Adrenal gland (tissue), 12 donors: Measurements from ENCODE around the gene NNT. TPM values are rescaled to one million over a fixed set of nuclear protein-coding genes. Genes with fewer than 3 reads are reported as not detected.

Source experiments
- DNase-seq, 7 donors: peaks; one replicate each; pipeline ENCODE4 v3.0.0-alpha.2; 2019 to 2020
- H3K27ac ChIP-seq, 5 donors: fragments of 200-600 bp; sonication (generic) in 4 of 5; 1 replicate in 3 of 5; 2 replicates in 2 of 5; pipeline versions ENCODE4 v1.5.1 to v1.8.0; 2016 to 2020; ENCODE audit warnings: mild to moderate bottlenecking in 1 of 5
- H3K27me3 ChIP-seq: fragments of 200-600 bp; 2 replicates; pipeline ENCODE4 v1.8.0; 2021
- H3K36me3 ChIP-seq, 2 donors: fragments of 200-600 bp; replicated peaks in 1 of 2; 1 replicate in 1 of 2; 2 replicates in 1 of 2; pipeline versions ENCODE4 v1.5.1 to v1.8.0; 2018 to 2022
- H3K4me1 ChIP-seq, 2 donors: fragments of 200-600 bp; replicated peaks in 1 of 2; 1 replicate in 1 of 2; 2 replicates in 1 of 2; pipeline versions ENCODE4 v1.5.1 to v1.8.0; 2018 to 2021
- H3K4me3 ChIP-seq, 4 donors: fragments of 200-600 bp; sonication (generic) in 3 of 4; one replicate each; pipeline ENCODE4 v1.5.1; 2016 to 2018
- H3K9me3 ChIP-seq, 3 donors: fragments of 200-600 bp; sonication (generic) in 1 of 3; replicated peaks in 1 of 3; 1 replicate in 2 of 3; 2 replicates in 1 of 3; pipeline versions ENCODE4 v1.5.1 to v1.8.0; 2016 to 2021
- CTCF ChIP-seq, 6 experiments: fragments of 450-650 bp in 4 of 6; fragments of 200-600 bp in 2 of 6; sonication (generic) in 1 of 6; IDR thresholded peaks; 1 replicate in 5 of 6; 2 replicates in 1 of 6; pipeline versions ENCODE4 v1.5.1 to v1.8.0; 2016 to 2021; ENCODE audit warnings: antibody characterized with exemption in 6 of 6, mild to moderate bottlenecking in 2 of 6, moderate library complexity in 1 of 6
- POLR2A ChIP-seq, 2 donors: fragments of 450-650 bp; IDR thresholded peaks; one replicate each; pipeline ENCODE4 v1.6.1; 2017; ENCODE audit warnings: antibody characterized with exemption in 2 of 2, mild to moderate bottlenecking in 2 of 2, moderate library complexity in 1 of 2
- WGBS, 4 donors: extraction: QIAGEN DNeasy Blood & Tissue Kit in 2 of 4; methylation state at CpG; one replicate each; pipeline versions ENCODE4 v1.1.5 to v1.1.7; 2013 to 2017; 5-methylcytosine and 5-hydroxymethylcytosine counted together
- intact Hi-C, 2 donors: fragments of 100-400 bp; cut with DNase I; formaldehyde crosslinking; loops; one replicate each; pipeline versions ENCODE4 v1.14.1 to v1.15.0; 2022 to 2023
- polyA plus RNA-seq, 3 donors: library from polyadenylated mRNA; stranded (reverse); fragments of 200-250 nt in 2 of 3; fragments of 350-450 nt in 1 of 3; fragmentation: Illumina TruSeq in 1 of 3; extraction: RNeasy Lipid Tissue Mini Kit (QIAGEN cat#74804) in 1 of 3; gene quantifications; one replicate each; pipeline ENCODE4 v1.2.3, GENCODE V29; 2013 to 2014
- total RNA-seq, 9 donors: library from RNA; depleted of rRNA in 4 of 9; stranded (reverse); fragments of >200 nt in 4 of 9; fragments of 120-200 nt in 1 of 9; fragmentation: NEBNext Ultra II Directional in 1 of 9; extraction: Animal tissue kit (Norgen Biotek cat#: 25700) in 1 of 9; gene quantifications; one replicate each; pipeline versions ENCODE4 v1.1.0 to v1.2.4, GENCODE V29; 2013 to 2023
- donor health status: healthy with polysubstance abuse.
- donor health status: Bipolar disorder and iron deficiency.
- donor health status: DM: yes; HTN: yes; CAD: no.
- donor health status: DM: no; HTN: no; CAD: no.
- donor health status: DM: no; HTN: no; CAD: no.
- donor health status: DM: yes; HTN: yes; CAD: no.

The NNT gene
- total and polyA plus RNA-seq, 12 donors: 6.9 to 104 (median 59.1) TPM

GRCh38 chr5:43680286-43680685 lies 77.3 kb downstream of the NNT start:
- no peaks in the 10 kb centered on the region for H3K9me3 ChIP-seq
- no peak overlapping the region for H3K27ac ChIP-seq
- WGBS, 4 donors: 71 to 79% (median 74%) methylated on average over 4 of the region's 4 CpGs
- no peak for DNase-seq
- TF ChIP-seq CTCF (IDR thresholded peaks at IDR 0.05): no peak
- no peak for TF ChIP-seq POLR2A (IDR thresholded peaks at IDR 0.05)
- intact Hi-C loops: no loop called here
- H3K4me3 ChIP-seq: no peak overlapping the region
- H3K4me1 ChIP-seq: peaks cover 7 to 22% of the 10 kb centered on the region in 2 donors
- no peaks in the 10 kb centered on the region for H3K36me3 ChIP-seq
- H3K27me3 ChIP-seq: no peaks in the 10 kb centered on the region

GRCh38 chr5:43683884-43684471 lies 81.0 kb downstream of the NNT start:
- 62 to 73% (median 63%) methylated on average over 4 of the region's 4 CpGs for WGBS, 4 donors
- intact Hi-C loops: no loop called here
- H3K4me1 ChIP-seq: peaks cover 12 to 30% of the 10 kb centered on the region in 2 donors
- no peaks in the 10 kb centered on the region for H3K27me3 ChIP-seq
- no peaks in the 10 kb centered on the region for H3K9me3 ChIP-seq
- peak in 1 of 7 donors; percentile 20 for DNase-seq
- no peaks in the 10 kb centered on the region for H3K36me3 ChIP-seq
- no peak overlapping the region for H3K4me3 ChIP-seq
- TF ChIP-seq POLR2A (IDR thresholded peaks at IDR 0.05) (no peak), CTCF (IDR thresholded peaks at IDR 0.05) (no peak)
- H3K27ac ChIP-seq: peak overlapping the region in 4 of 5 donors; percentile 21 to 63 (median 38)

GRCh38 chr5:43685252-43685950 lies 82.4 kb downstream of the NNT start:
- DNase-seq: no peak
- Histone ChIP-seq H3K27ac (peak overlapping the region in 3 of 5 donors; percentile 38 to 63 (median 41)), H3K9me3 (no peaks in the 10 kb centered on the region), H3K27me3 (no peaks in the 10 kb centered on the region), H3K4me3 (no peak overlapping the region), H3K4me1 (peaks cover 12 to 30% of the 10 kb centered on the region in 2 donors), H3K36me3 (no peaks in the 10 kb centered on the region)
- intact Hi-C loops: no loop called here
- TF ChIP-seq CTCF (IDR thresholded peaks at IDR 0.05) (no peak), POLR2A (IDR thresholded peaks at IDR 0.05) (no peak)

GRCh38 chr5:43687275-43687674 lies 84.3 kb downstream of the NNT start:
- TF ChIP-seq CTCF (IDR thresholded peaks at IDR 0.05) (no peak), POLR2A (IDR thresholded peaks at IDR 0.05) (no peak)
- H3K4me3 ChIP-seq: no peak overlapping the region
- 85 to 91% (median 88%) methylated on average over 3 of the region's 3 CpGs for WGBS, 4 donors
- H3K4me1 ChIP-seq: peaks cover 12 to 30% of the 10 kb centered on the region in 2 donors
- no peak overlapping the region for H3K27ac ChIP-seq
- DNase-seq: no peak
- H3K36me3 ChIP-seq: no peaks in the 10 kb centered on the region
- intact Hi-C loops: no loop called here
- H3K9me3 ChIP-seq: no peaks in the 10 kb centered on the region
- H3K27me3 ChIP-seq: no peaks in the 10 kb centered on the region
